HepG2 (cell line): Measurements from ENCODE around the gene CCDC124. TPM values are rescaled to one million over a fixed set of nuclear protein-coding genes. Genes with fewer than 3 reads are reported as not detected.

Experiments
- ATAC-seq: fragments of 200-7000 bp; cut with Tn5 transposase; 3 replicates; pipeline ENCODE4 v1.9.1; 2020; ENCODE audit warnings: mild to moderate bottlenecking, moderate library complexity
- BruUV-seq: library from RNA; stranded (reverse); fragments of 400-500 nt; replicated peaks from 2 replicates; lab custom pipeline; 2021; lab: Mats Ljungman, UMichigan
- CTCF ChIA-PET: fragments of 300-600 bp; formaldehyde crosslinking; extraction: SDS; loops from one replicate; lab custom pipeline; 2021; ENCODE audit warnings: low total read pairs, inconsistent platforms, low intra/inter-chr PET ratio; lab: Yijun Ruan, JAX
- POLR2A ChIA-PET: fragments of 350-600 bp; sonication (Branson Sonifier 250); formaldehyde crosslinking; loops from one replicate; lab custom pipeline; 2020; ENCODE audit warnings: antibody characterized with exemption, inconsistent platforms; lab: Yijun Ruan, JAX
- DNase-seq: peaks from one replicate; pipeline ENCODE4 v3.0.0-alpha.2; 2015; ENCODE audit warnings: low spot score
- FAIRE-seq: peaks from 3 replicates; lab custom pipeline; 2011; peaks lifted over from hg19 to GRCh38; lab: Jason Lieb, UNC
- H2AFZ ChIP-seq: one replicate; pipeline ENCODE4 v1.6.1; 2011; ENCODE audit warnings: low read length, inconsistent platforms
- H3K27ac ChIP-seq: fragments of 300-600 bp; 3 replicates; pipeline ENCODE4 v1.8.0; 2011; ENCODE audit warnings: mixed run types, mild to moderate bottlenecking, mixed read lengths, low read length, inconsistent platforms; ENCODE audit not compliant: insufficient read depth; ENCODE audit errors: extremely low read length
- H3K27me3 ChIP-seq, 2 experiments: fragments of 200-600 bp in 1 of 2; 2 replicates in 1 of 2; 3 replicates in 1 of 2; pipeline versions ENCODE4 v1.6.0 to v1.8.0; 2011; ENCODE audit warnings: low read length in 2 of 2, mild to moderate bottlenecking in 2 of 2, moderate library complexity in 2 of 2, inconsistent platforms in 1 of 2; ENCODE audit not compliant: insufficient read depth in 2 of 2, control insufficient read depth in 1 of 2
- H3K36me3 ChIP-seq, 2 experiments: fragments of 200-600 bp in 1 of 2; replicated peaks in 1 of 2; 2 replicates in 1 of 2; 3 replicates in 1 of 2; pipeline versions ENCODE4 v1.5.1 to v1.8.0; 2011; ENCODE audit warnings: low read length in 2 of 2, inconsistent platforms in 1 of 2; ENCODE audit not compliant: insufficient read depth in 2 of 2, control insufficient read depth in 1 of 2
- H3K4me1 ChIP-seq: 2 replicates; pipeline ENCODE4 v1.5.1; 2012; ENCODE audit warnings: low read length, inconsistent platforms; ENCODE audit not compliant: insufficient read depth
- H3K4me2 ChIP-seq: 2 replicates; pipeline ENCODE4 v1.6.0; 2011; ENCODE audit warnings: low read depth, low read length, inconsistent platforms
- H3K4me3 ChIP-seq, 3 experiments: fragments of 200-600 bp in 1 of 3; sonication (generic), shearing (Covaris generic) in 1 of 3; replicated peaks in 1 of 3; 2 replicates each; pipeline ENCODE4 v1.5.1; 2011 to 2016; ENCODE audit warnings: low read length in 3 of 3, inconsistent platforms in 2 of 3, low read depth in 2 of 3, mild to moderate bottlenecking in 2 of 3, control low read depth in 1 of 3, mixed read lengths in 1 of 3; ENCODE audit not compliant: insufficient read depth in 1 of 3
- H3K79me2 ChIP-seq: one replicate; pipeline ENCODE4 v1.6.1; 2011; ENCODE audit warnings: low read length, inconsistent platforms; ENCODE audit not compliant: insufficient read depth
- H3K9ac ChIP-seq: 2 replicates; pipeline ENCODE4 v1.6.0; 2011; ENCODE audit warnings: mild to moderate bottlenecking, low read depth, low read length, inconsistent platforms; ENCODE audit not compliant: insufficient read depth
- H3K9me3 ChIP-seq: 2 replicates; pipeline ENCODE4 v1.5.1; 2012; ENCODE audit warnings: mild to moderate bottlenecking, low read length
- H4K20me1 ChIP-seq: 2 replicates; pipeline ENCODE4 v1.6.0; 2011; ENCODE audit warnings: inconsistent platforms, mild to moderate bottlenecking, low read length, moderate library complexity; ENCODE audit not compliant: insufficient read depth
- CCDC6 ChIP-seq: sonication (generic); formaldehyde crosslinking; IDR thresholded peaks from 2 replicates; pipeline ENCODE4 v1.8.1; 2022; ENCODE audit warnings: mild to moderate bottlenecking, missing genetic modification reagents, moderate library complexity
- CHCHD3 ChIP-seq: sonication (generic); formaldehyde crosslinking; IDR thresholded peaks from 2 replicates; pipeline ENCODE4 v1.8.0; 2022; ENCODE audit warnings: mild to moderate bottlenecking, missing genetic modification reagents, moderate library complexity
- HMGA1 ChIP-seq: sonication (generic); formaldehyde crosslinking; conservative IDR thresholded peaks from 2 replicates; pipeline ENCODE4 v1.4.0; 2020; ENCODE audit warnings: missing genetic modification reagents
- MAF1 ChIP-seq: sonication (generic); formaldehyde crosslinking; IDR thresholded peaks from 2 replicates; pipeline ENCODE4 v1.5.0; 2020; ENCODE audit warnings: missing genetic modification reagents, borderline replicate concordance
- RNF2 ChIP-seq: fragments of 450-650 bp; conservative IDR thresholded peaks from 2 replicates; pipeline ENCODE4 v1.6.1; 2016; ENCODE audit warnings: low read depth
- RXRB ChIP-seq: IDR thresholded peaks from 2 replicates; pipeline ENCODE4 v1.6.1; 2016; ENCODE audit warnings: borderline replicate concordance, missing genetic modification reagents, missing compliant biosample characterization
- TMF1 ChIP-seq: sonication (generic); formaldehyde crosslinking; IDR thresholded peaks from 2 replicates; pipeline ENCODE4 v1.8.1; 2022; ENCODE audit warnings: low read depth, missing genetic modification reagents
- TSC22D2 ChIP-seq: sonication (generic); formaldehyde crosslinking; IDR thresholded peaks from 2 replicates; pipeline ENCODE4 v1.5.1; 2020; ENCODE audit warnings: missing genetic modification reagents, mild to moderate bottlenecking, borderline replicate concordance
- ZBTB43 ChIP-seq: sonication (generic); formaldehyde crosslinking; conservative IDR thresholded peaks from 2 replicates; pipeline ENCODE4 v1.4.0; 2020; ENCODE audit warnings: missing genetic modification reagents
- ZFP62 ChIP-seq: sonication (generic); formaldehyde crosslinking; IDR thresholded peaks from 2 replicates; pipeline ENCODE4 v1.4.0; 2020; ENCODE audit warnings: missing genetic modification reagents
- ZMYM4 ChIP-seq: sonication (generic); formaldehyde crosslinking; IDR thresholded peaks from 2 replicates; pipeline ENCODE4 v1.8.1; 2023; ENCODE audit warnings: mild to moderate bottlenecking, missing genetic modification reagents
- ZNF12 ChIP-seq: sonication (generic); formaldehyde crosslinking; IDR thresholded peaks from 2 replicates; pipeline ENCODE4 v1.5.0; 2020; ENCODE audit warnings: missing genetic modification reagents
- ZNF292 ChIP-seq: sonication (generic); formaldehyde crosslinking; IDR thresholded peaks from 2 replicates; pipeline ENCODE4 v1.8.1; 2022; ENCODE audit warnings: mild to moderate bottlenecking, low read depth, missing genetic modification reagents, borderline replicate concordance
- ZNF644 ChIP-seq: IDR thresholded peaks from 2 replicates; pipeline ENCODE4 v1.6.1; 2016; ENCODE audit warnings: low read depth
- WGBS: methylation state at CpG from one replicate; pipeline ENCODE4 v1.1.6; 2017; ENCODE audit warnings: low lambda C conversion rate; 5-methylcytosine and 5-hydroxymethylcytosine counted together
- in situ Hi-C: cut with HindIII; loops from 2 replicates; pipeline ENCODE4 v1.10.0; 2017; ENCODE audit warnings: low pct_unique_long_range_greater_than_20kb; ENCODE audit not compliant: extremely low pct_ligation_motif_present
- intact Hi-C: fragments of 100-400 bp; cut with micrococcal nuclease; formaldehyde crosslinking; loops from one replicate; pipeline ENCODE4 v1.10.0; 2022; ENCODE audit not compliant: unreplicated experiment
- polyA plus RNA-seq, 8 experiments: library from polyadenylated mRNA; depleted of rRNA in 3 of 8; stranded (reverse) in 7 of 8; unstranded in 1 of 8; fragments of >200 nt; fragmentation: Illumina TruSeq in 4 of 8; extraction: Trizol in 4 of 8; gene quantifications; 2 replicates each; pipeline versions ENCODE4 v1.2.1 to v1.2.3, GENCODE V29; 2011 to 2016; ENCODE audit warnings: low read depth in 4 of 8, missing spikeins in 1 of 8, mixed read lengths in 1 of 8; ENCODE audit not compliant: insufficient read depth in 1 of 8
- total RNA-seq, 5 experiments: library from RNA; depleted of rRNA; stranded (reverse); fragments of >200 nt; fragmentation: Illumina TruSeq; extraction: Trizol; gene quantifications; 2 replicates each; pipeline ENCODE4 v1.2.3, GENCODE V29; 2016; ENCODE audit warnings: low read depth in 1 of 5
- TF ChIP-seq, protein P1 (sequence below): sonication (generic); formaldehyde crosslinking; IDR thresholded peaks from 2 replicates; pipeline ENCODE4 v1.5.1; 2020; ENCODE audit warnings: mild to moderate bottlenecking, missing genetic modification reagents, moderate library complexity
- TF ChIP-seq, protein P2 (sequence below): sonication (generic); formaldehyde crosslinking; IDR thresholded peaks from 2 replicates; pipeline ENCODE4 v1.5.0; 2020; ENCODE audit warnings: missing genetic modification reagents, mild to moderate bottlenecking, borderline replicate concordance

CCDC124 gene
- total and polyA plus RNA-seq, 2 of the 13 experiments (the other 11 are each of a cell fraction or from before 2014, with no cell fraction given), result 14.9 to 20.3 TPM

DNA sequence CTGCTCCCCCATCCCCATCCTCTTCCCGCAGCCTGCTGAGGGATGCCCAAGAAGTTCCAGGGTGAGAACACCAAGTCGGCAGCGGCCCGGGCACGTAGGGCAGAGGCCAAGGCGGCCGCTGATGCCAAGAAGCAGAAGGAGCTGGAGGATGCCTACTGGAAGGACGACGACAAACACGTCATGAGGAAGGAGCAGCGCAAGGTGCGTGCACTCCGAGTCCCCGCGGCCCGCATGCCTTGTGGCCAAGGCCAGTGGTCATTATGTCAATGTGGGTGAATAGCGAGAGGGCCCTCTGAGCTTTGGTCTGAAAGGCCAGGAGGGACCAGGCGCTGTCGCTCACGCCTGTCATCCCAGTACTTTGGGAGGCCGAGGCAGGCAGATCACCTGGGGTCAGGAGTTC lies 3.6 kb downstream of the CCDC124 start:
- no peak for ATAC-seq
- no TSS peak for BruUV-seq
- in situ Hi-C loops, result loop anchor here (25.0 kb wide), 1 partner anchor 126 kb away; no protein-coding TSS in a partner anchor

GRCh38 chr19:17937371-17937900 lies 4.6 kb downstream of the CCDC124 start:
- Histone ChIP-seq H3K4me3 (no peak overlapping the region), H3K36me3 (peaks cover 2 to 3% of the 10 kb centered on the region in 2 experiments; a peak in 2 of 5 replicates), H3K27ac (no peak overlapping the region), H4K20me1 (no peaks in the 10 kb centered on the region), H2AFZ (no peak overlapping the region), H3K27me3 (no peaks in the 10 kb centered on the region; a peak in 1 of 5 replicates), H3K9me3 (no peaks in the 10 kb centered on the region), H3K4me2 (no peak overlapping the region), H3K9ac (no peak overlapping the region), H3K4me1 (peaks cover 23% of the 10 kb centered on the region), H3K79me2 (peaks cover 6% of the 10 kb centered on the region)
- CTCF ChIA-PET, result interaction anchor here (1.1 to 5.2 kb wide), 3 partner anchors 59 to 122 kb away, joined by 4 to 91 read pairs (median 5); no protein-coding TSS in a partner anchor
- ATAC-seq (no peak), FAIRE-seq (no peak), DNase-seq (no peak)
- no TSS peak for BruUV-seq
- intact Hi-C loops (no loop called here), in situ Hi-C loops (loop anchor here (25.0 kb wide), 1 partner anchor 125 kb away; no protein-coding TSS in a partner anchor)
- WGBS, result 87% methylated on average over 8 of the region's 9 CpGs
- no peak for TF ChIP-seq ZFP62 (CRISPR knock-in tag)
- TF ChIP-seq ZBTB43 (CRISPR knock-in tag), result no peak
- TF ChIP-seq, protein P1, sequence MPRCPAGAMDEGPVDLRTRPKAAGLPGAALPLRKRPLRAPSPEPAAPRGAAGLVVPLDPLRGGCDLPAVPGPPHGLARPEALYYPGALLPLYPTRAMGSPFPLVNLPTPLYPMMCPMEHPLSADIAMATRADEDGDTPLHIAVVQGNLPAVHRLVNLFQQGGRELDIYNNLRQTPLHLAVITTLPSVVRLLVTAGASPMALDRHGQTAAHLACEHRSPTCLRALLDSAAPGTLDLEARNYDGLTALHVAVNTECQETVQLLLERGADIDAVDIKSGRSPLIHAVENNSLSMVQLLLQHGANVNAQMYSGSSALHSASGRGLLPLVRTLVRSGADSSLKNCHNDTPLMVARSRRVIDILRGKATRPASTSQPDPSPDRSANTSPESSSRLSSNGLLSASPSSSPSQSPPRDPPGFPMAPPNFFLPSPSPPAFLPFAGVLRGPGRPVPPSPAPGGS (CRISPR knock-in tag), result no peak
- TF ChIP-seq ZNF292 (CRISPR knock-in tag), result no peak
- TF ChIP-seq, protein P2, sequence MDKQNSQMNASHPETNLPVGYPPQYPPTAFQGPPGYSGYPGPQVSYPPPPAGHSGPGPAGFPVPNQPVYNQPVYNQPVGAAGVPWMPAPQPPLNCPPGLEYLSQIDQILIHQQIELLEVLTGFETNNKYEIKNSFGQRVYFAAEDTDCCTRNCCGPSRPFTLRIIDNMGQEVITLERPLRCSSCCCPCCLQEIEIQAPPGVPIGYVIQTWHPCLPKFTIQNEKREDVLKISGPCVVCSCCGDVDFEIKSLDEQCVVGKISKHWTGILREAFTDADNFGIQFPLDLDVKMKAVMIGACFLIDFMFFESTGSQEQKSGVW (CRISPR knock-in tag), result no peak
- POLR2A ChIA-PET, result no interaction called here

More for the DNA sequence above, 3.6 kb downstream of the CCDC124 start:
- TF ChIP-seq CCDC6 (no peak), ZNF12 (CRISPR knock-in tag) (no peak), TSC22D2 (CRISPR knock-in tag) (no peak), MAF1 (no peak), TMF1 (CRISPR knock-in tag) (no peak), HMGA1 (CRISPR knock-in tag) (no peak), ZMYM4 (CRISPR knock-in tag) (no peak), RXRB (CRISPR knock-in tag) (no peak), CHCHD3 (CRISPR knock-in tag) (no peak), RNF2 (no peak), ZNF644 (CRISPR knock-in tag) (no peak)
- H3K79me2 ChIP-seq, result peaks cover 6% of the 10 kb centered on the region
- ChIA-PET POLR2A (no interaction called here), CTCF (no interaction called here)
- H3K4me3 ChIP-seq, result no peak overlapping the region
- no peak overlapping the region for H2AFZ ChIP-seq
- H3K36me3 ChIP-seq, result peaks cover 2 to 3% of the 10 kb centered on the region in 2 experiments; a peak in 2 of 5 replicates
- intact Hi-C loops, result no loop called here
- H3K9ac ChIP-seq, result no peak overlapping the region
- 94% methylated on average over 21 of the region's 21 CpGs for WGBS
- H3K4me2 ChIP-seq, result no peak overlapping the region
- H3K4me1 ChIP-seq, result peaks cover 33% of the 10 kb centered on the region
- peaks cover 0 to 4% of the 10 kb centered on the region in 2 experiments; a peak in 1 of 5 replicates for H3K27me3 ChIP-seq
- DNase-seq (no peak), FAIRE-seq (no peak)
- no peak overlapping the region for H3K27ac ChIP-seq
- no peaks in the 10 kb centered on the region for H4K20me1 ChIP-seq
- no peaks in the 10 kb centered on the region for H3K9me3 ChIP-seq
